Gastrocnemius medialis (tissue), 4 donors: ENCODE data around the gene PLA2G6.

ENCODE experiments used
- CTCF ChIP-seq, 5 experiments: fragments of 450-650 bp in 3 of 5; fragments of 200-600 bp in 2 of 5; sonication (generic) in 2 of 5; IDR thresholded peaks in 4 of 5; conservative IDR thresholded peaks in 1 of 5; 1 replicate in 4 of 5; 2 replicates in 1 of 5; pipeline ENCODE4 v1.5.1; 2016 to 2019; ENCODE audit warnings: antibody characterized with exemption in 5 of 5, mild to moderate bottlenecking in 3 of 5, moderate library complexity in 3 of 5
- POLR2A ChIP-seq, 2 donors: fragments of 450-650 bp; IDR thresholded peaks; one replicate each; pipeline ENCODE4 v1.6.1; 2017; ENCODE audit warnings: antibody characterized with exemption in 2 of 2, mild to moderate bottlenecking in 2 of 2, moderate library complexity in 2 of 2

DNA sequence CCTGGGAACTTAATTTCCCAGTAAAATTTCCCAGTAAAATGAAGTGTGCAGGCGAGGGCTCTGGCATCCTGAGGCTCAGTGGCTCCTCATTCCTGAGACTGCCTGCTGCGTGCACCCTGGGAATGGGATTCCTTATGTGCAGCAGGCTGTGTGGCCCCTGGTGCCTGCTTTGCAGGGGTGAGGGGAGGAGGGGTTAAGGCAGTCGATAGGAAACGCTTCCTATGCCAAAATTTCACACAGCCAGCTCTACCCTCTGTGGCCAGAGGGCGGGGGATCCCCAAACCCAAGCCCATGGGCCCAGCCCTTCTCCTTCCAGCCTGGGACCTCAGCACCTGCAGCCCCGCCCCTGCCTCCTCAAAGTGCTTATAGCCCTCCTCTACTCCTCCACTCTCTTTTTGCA is 59.0 kb downstream of the PLA2G6 start:
- TF ChIP-seq POLR2A (IDR thresholded peaks at IDR 0.05) (no peak), CTCF (IDR thresholded peaks at IDR 0.05 in 4 of 5, conservative IDR thresholded peaks at IDR 0.05 in 1 of 5) (no peak)
